ENCODE data around the gene TULP3.

The TULP3 gene

GRCh38 chr12:2973566-2973965 is 82.9 kb downstream of the TULP3 start:
- TF ChIP-seq CTCF (IDR thresholded peaks at IDR 0.05) = no peak
- H3K27ac ChIP-seq = no peak overlapping the region
- no peaks in the 10 kb centered on the region for H3K9me3 ChIP-seq
- H3K27me3 ChIP-seq = no peaks in the 10 kb centered on the region
- H3K4me1 ChIP-seq (ENCODE audit: control insufficient read depth in 1 of 2, insufficient read depth in 1 of 2, low read depth in 1 of 2, low read length in 1 of 2) = no peaks in the 10 kb centered on the region
- H3K36me3 ChIP-seq = no peaks in the 10 kb centered on the region
- H3K4me3 ChIP-seq (ENCODE audit: low read depth in 1 of 2, low read length in 1 of 2) = no peak overlapping the region

- Histone ChIP-seq H3K27ac (no peak overlapping the region), H3K9me3 (no peaks in the 10 kb centered on the region), H3K4me1 (ENCODE audit: control insufficient read depth in 1 of 2, insufficient read depth in 1 of 2, low read depth in 1 of 2, low read length in 1 of 2) (no peaks in the 10 kb centered on the region), H3K27me3 (no peaks in the 10 kb centered on the region), H3K36me3 (no peaks in the 10 kb centered on the region), H3K4me3 (ENCODE audit: low read depth in 1 of 2, low read length in 1 of 2) (no peak overlapping the region)
- no peak for TF ChIP-seq CTCF (IDR thresholded peaks at IDR 0.05)
Observed at GRCh38 chr12:2974560-2974971, 83.9 kb downstream of the TULP3 start.

- no peak overlapping the region for H3K4me3 ChIP-seq (ENCODE audit: low read depth in 1 of 2, low read length in 1 of 2)
- no peaks in the 10 kb centered on the region for H3K27me3 ChIP-seq
- H3K4me1 ChIP-seq (ENCODE audit: control insufficient read depth in 1 of 2, insufficient read depth in 1 of 2, low read depth in 1 of 2, low read length in 1 of 2) = no peaks in the 10 kb centered on the region
- H3K27ac ChIP-seq = no peak overlapping the region
- H3K9me3 ChIP-seq = no peaks in the 10 kb centered on the region
- no peaks in the 10 kb centered on the region for H3K36me3 ChIP-seq
- TF ChIP-seq CTCF (IDR thresholded peaks at IDR 0.05) = no peak
Observed at GRCh38 chr12:2976581-2976996, 85.9 kb downstream of the TULP3 start.

GRCh38 chr12:2977776-2978175 is 87.1 kb downstream of the TULP3 start:
- Histone ChIP-seq H3K27me3 (no peaks in the 10 kb centered on the region), H3K4me3 (ENCODE audit: low read depth in 1 of 2, low read length in 1 of 2) (no peak overlapping the region), H3K27ac (no peak overlapping the region), H3K36me3 (no peaks in the 10 kb centered on the region), H3K9me3 (no peaks in the 10 kb centered on the region), H3K4me1 (ENCODE audit: control insufficient read depth in 1 of 2, insufficient read depth in 1 of 2, low read depth in 1 of 2, low read length in 1 of 2) (no peaks in the 10 kb centered on the region)
- TF ChIP-seq CTCF (IDR thresholded peaks at IDR 0.05) = no peak

- H3K27ac ChIP-seq = no peak overlapping the region
- no peak overlapping the region for H3K4me3 ChIP-seq (ENCODE audit: low read depth in 1 of 2, low read length in 1 of 2)
- H3K36me3 ChIP-seq = no peaks in the 10 kb centered on the region
- H3K9me3 ChIP-seq = no peaks in the 10 kb centered on the region
- no peaks in the 10 kb centered on the region for H3K4me1 ChIP-seq (ENCODE audit: control insufficient read depth in 1 of 2, insufficient read depth in 1 of 2, low read depth in 1 of 2, low read length in 1 of 2)
- no peak for TF ChIP-seq CTCF (IDR thresholded peaks at IDR 0.05)
- no peaks in the 10 kb centered on the region for H3K27me3 ChIP-seq
Observed at GRCh38 chr12:2979806-2980205, 89.1 kb downstream of the TULP3 start.

GRCh38 chr12:2980630-2981029 is 89.9 kb downstream of the TULP3 start:
- H3K4me3 ChIP-seq (ENCODE audit: low read depth in 1 of 2, low read length in 1 of 2) = no peak overlapping the region
- H3K4me1 ChIP-seq (ENCODE audit: control insufficient read depth in 1 of 2, insufficient read depth in 1 of 2, low read depth in 1 of 2, low read length in 1 of 2) = no peaks in the 10 kb centered on the region
- no peaks in the 10 kb centered on the region for H3K36me3 ChIP-seq
- H3K9me3 ChIP-seq = no peaks in the 10 kb centered on the region
- H3K27ac ChIP-seq = no peak overlapping the region
- H3K27me3 ChIP-seq = no peaks in the 10 kb centered on the region
- no peak for TF ChIP-seq CTCF (IDR thresholded peaks at IDR 0.05)
